Epithelial cell of esophagus (primary cell): ENCODE results near the gene SH3TC2.
"Not testable (repeated sequence)": the region's sequence is repeated elsewhere in the genome, so short reads cannot be mapped to it uniquely, and the experiment has no call there.

Source experiments
- DNase-seq: peaks from one replicate; pipeline ENCODE4 v3.0.0; 2010; ENCODE audit warnings: low read depth
- H3K4me3 ChIP-seq: 2 replicates; pipeline ENCODE4 v1.5.1; 2011; ENCODE audit warnings: mild to moderate bottlenecking, low read length, control low read depth
- CTCF ChIP-seq: IDR thresholded peaks from 2 replicates; pipeline ENCODE4 v1.5.1; 2011; ENCODE audit warnings: low read depth, mild to moderate bottlenecking, low read length, control low read depth, inconsistent platforms; ENCODE audit not compliant: insufficient read depth; ENCODE audit errors: missing control alignments

SH3TC2 gene

DNA sequence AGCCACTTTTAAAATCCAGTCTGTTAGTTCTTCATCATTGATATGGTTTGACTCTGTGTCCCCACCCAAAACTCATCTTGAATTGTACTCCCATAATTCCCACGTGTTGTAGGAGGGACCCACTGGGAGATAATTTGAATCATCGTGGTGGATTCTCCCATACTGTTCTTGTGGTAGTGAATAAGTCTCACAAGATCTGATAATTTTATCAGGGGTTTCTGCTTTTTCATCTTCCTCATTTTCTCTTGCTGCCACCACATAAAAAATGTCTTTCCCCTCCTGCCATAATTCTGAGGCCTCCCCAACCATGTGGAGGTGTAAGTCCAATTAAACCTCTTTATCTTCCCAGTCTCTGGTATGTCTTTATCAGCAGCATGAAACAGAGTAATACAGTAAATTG lies 26.9 kb upstream of the SH3TC2 start:
- DNase-seq = no peak
- H3K4me3 ChIP-seq = no peak overlapping the region
- no peak for TF ChIP-seq CTCF

GRCh38 chr5:149088686-149089085 lies 25.8 kb upstream of the SH3TC2 start:
- H3K4me3 ChIP-seq = no peak overlapping the region
- TF ChIP-seq CTCF = no peak
- no peak for DNase-seq

GRCh38 chr5:149083846-149084245 lies 21.0 kb upstream of the SH3TC2 start:
- DNase-seq = no peak
- no peak overlapping the region for H3K4me3 ChIP-seq
- no peak for TF ChIP-seq CTCF

GRCh38 chr5:149082271-149082670 lies 19.4 kb upstream of the SH3TC2 start:
- TF ChIP-seq CTCF = no peak
- no peak overlapping the region for H3K4me3 ChIP-seq
- no peak for DNase-seq

GRCh38 chr5:149080294-149080693 lies 17.4 kb upstream of the SH3TC2 start:
- no peak overlapping the region for H3K4me3 ChIP-seq
- no peak for DNase-seq
- TF ChIP-seq CTCF = no peak

DNA sequence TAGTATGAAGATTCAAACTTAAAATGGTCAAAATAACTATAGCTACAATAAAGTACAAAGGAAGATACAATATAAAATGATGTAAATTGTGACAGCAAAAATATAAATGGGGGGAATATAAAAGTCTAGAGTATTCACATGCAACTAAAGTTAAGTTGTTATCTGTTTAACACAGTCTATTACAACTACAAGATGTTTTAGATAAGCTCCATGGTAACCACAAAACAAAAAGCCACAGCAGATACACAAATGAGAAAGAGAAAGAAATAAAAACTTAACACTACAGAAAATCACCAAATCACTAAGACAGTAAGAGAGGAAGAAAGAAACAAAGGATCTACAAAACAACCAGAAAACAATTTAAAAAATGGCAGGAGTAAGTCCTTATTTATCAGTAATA lies 17.0 kb upstream of the SH3TC2 start:
- TF ChIP-seq CTCF = no peak
- H3K4me3 ChIP-seq = no peak overlapping the region
- DNase-seq = no peak

DNA sequence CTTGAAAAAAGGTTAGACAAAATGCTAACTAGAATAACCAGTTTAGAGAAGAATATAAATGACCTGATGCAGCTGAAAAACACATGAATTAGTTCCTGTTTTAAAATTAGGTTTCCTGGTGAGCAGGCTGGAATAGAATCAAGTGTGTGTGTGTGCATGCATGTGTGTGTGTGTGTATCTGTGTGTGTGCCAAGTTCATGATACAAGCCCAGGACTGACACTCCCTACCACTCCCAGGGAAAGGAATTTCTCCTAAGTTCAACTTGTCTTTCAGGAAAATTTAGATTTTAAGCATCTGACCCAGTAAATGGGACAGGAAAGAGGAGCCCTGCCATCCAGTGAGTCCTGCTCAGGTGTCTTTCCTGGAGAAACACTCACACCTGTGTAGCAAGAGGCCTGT lies 11.2 kb upstream of the SH3TC2 start:
- not testable (repeated sequence) for H3K4me3 ChIP-seq
- DNase-seq = peak; percentile 84

GRCh38 chr5:149073213-149073612 lies 10.4 kb upstream of the SH3TC2 start:
- DNase-seq = peak; percentile 36
- H3K4me3 ChIP-seq = no peak overlapping the region
- TF ChIP-seq CTCF = no peak
